Neural progenitor cell (in vitro differentiated cells): ENCODE results near the gene DYSF.

Experiments used
- CTCF ChIP-seq: fragments of 200-600 bp; sonication (generic); IDR thresholded peaks from 2 replicates; pipeline ENCODE4 v1.5.1; 2017; ENCODE audit warnings: antibody characterized with exemption, mild to moderate bottlenecking
- EZH2 ChIP-seq: fragments of 200-600 bp; sonication (generic); IDR thresholded peaks from 2 replicates; pipeline ENCODE4 v1.6.1; 2017; ENCODE audit warnings: antibody characterized with exemption, mild to moderate bottlenecking, moderate library complexity
- EZH2phosphoT487 ChIP-seq: fragments of 200-600 bp; sonication (generic); IDR thresholded peaks from 2 replicates; pipeline ENCODE4 v1.6.1; 2017; ENCODE audit warnings: antibody characterized with exemption

- TF ChIP-seq CTCF (no peak), EZH2phosphoT487 (no peak), EZH2 (no peak)
Measured at GRCh38 chr2:71546777-71547281, 93.5 kb downstream of the DYSF start.
